LNCaP clone FGC (cell line): ENCODE data around the gene NUDC.

ENCODE experiments used
- DNase-seq: peaks from one replicate; pipeline ENCODE4 v3.0.0-alpha.2; 2011; ENCODE audit warnings: low read depth
- H3K4me3 ChIP-seq: 2 replicates; pipeline ENCODE4 v1.5.1; 2011; ENCODE audit warnings: mild to moderate bottlenecking, low read depth, low read length, control low read depth
- CTCF ChIP-seq: IDR thresholded peaks from 2 replicates; pipeline ENCODE4 v1.5.1; 2012; ENCODE audit warnings: mild to moderate bottlenecking; ENCODE audit not compliant: control insufficient read depth, insufficient read depth; ENCODE audit errors: extremely low read depth

Gene NUDC

DNA sequence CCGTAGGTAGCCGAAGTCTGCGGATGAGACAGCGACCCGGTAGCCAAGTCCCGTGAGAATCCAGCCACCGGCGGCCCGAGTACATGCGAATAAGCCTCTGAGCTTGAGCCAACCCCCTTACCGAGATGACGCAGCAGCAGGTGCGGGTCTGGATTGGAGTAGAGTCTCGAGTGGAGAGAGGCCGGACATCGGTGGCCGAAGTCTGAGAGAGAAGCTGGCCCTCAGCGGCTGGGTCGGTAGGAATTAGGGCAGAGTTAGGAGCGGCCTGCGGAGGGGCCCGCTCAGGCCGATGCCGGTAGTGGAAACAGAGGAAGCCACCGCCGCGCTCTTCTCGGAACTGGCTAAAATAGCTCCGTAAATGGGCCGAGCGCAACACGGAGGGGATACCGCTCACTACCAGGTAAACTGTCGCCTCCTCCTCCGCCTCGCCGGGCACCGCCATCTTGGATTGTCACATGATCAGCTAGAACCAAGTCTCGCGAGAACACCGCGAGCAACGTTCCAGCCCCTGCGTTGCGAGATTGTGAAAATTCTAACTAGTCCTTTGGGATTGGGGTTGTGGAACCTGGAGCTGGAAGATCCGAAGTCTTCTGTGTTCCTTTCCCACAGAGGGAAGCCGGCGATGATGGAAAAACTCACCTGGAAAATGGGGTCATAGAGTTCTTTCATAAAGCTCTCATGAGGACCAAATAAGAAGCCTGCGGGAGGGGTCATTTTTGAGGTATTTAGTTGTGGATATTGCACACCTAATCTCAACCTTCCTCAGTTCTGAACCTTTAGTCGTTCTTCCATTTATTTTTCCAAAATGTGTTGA is 21.3 kb upstream of the NUDC start, which contains the start of gene GPATCH3:
GPATCH3 (minus strand) TSS at position 467 of the 814 bp plus-strand sequence; CDS start at position 442, 25 bp downstream.
- DNase-seq: peak; percentile 88
- peak within 1 kb of the TSS; percentile 97 for H3K4me3 ChIP-seq
- TF ChIP-seq CTCF: no peak

- peak overlapping the region; percentile 97 for H3K4me3 ChIP-seq
- TF ChIP-seq CTCF: no peak
- DNase-seq: no peak
Measured at GRCh38 chr1:26900815-26901511, 20.6 kb upstream of the NUDC start.

DNA sequence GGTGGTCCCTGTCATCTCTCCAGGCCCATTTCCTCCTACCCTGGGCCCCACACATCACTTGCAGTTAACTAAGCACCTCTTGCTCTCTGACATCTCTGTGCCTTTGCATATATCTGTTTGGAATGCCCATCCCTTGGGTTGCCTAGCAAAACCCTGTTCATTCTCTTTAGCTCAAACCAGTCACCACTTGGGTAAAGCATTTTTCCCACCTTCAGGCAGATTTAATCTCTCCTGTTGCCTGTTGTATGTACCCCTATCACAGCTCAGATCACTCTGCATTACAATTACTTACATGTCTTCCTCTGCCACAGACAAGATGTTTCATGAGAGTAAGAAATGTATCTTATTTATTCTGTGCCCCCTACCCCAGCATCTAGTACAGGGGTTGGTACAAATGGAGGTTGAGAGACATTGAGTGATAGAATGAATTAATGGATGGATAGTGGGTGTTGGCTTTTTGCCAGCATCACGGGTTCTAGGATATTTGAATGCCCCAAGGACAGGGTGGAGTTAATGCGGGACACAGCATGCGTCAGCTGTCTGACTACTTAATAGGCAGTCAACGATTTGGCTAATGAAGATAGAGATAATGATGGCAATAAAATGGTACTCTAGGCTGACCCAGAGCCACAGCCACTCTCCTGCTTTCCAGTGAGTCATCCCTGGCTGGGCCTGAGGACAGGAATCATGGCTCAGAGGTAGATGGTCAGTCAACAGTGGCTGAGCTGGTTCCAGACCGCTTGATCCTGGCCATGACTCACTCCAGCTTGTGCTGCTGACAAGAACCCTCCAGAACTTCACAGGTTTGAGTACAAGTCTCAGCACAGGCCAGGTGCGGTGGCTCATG is 14.2 kb upstream of the NUDC start:
- H3K4me3 ChIP-seq: no peak overlapping the region
- TF ChIP-seq CTCF: no peak
- DNase-seq: no peak

GRCh38 chr1:26909951-26910342 is 11.6 kb upstream of the NUDC start:
- no peak overlapping the region for H3K4me3 ChIP-seq
- no peak for DNase-seq
- no peak for TF ChIP-seq CTCF

GRCh38 chr1:26910343-26911160 is 11.0 kb upstream of the NUDC start:
- H3K4me3 ChIP-seq: no peak overlapping the region
- no peak for DNase-seq
- no peak for TF ChIP-seq CTCF
